Keratinocyte (primary cell): ENCODE results near the gene RBM22.
A peak's percentile ranks its signal among the peaks of the same experiment; 100 is the strongest.

Experiments
- CTCF ChIP-seq, 3 experiments: IDR thresholded peaks in 1 of 3; conservative IDR thresholded peaks in 1 of 3; optimal IDR thresholded peaks in 1 of 3; 2 replicates in 2 of 3; 3 replicates in 1 of 3; pipeline versions ENCODE3 to v1.5.1; 2011; ENCODE audit warnings: low read length in 3 of 3, mild to moderate bottlenecking in 3 of 3, moderate library complexity in 2 of 3, control low read depth in 1 of 3, inconsistent platforms in 1 of 3; ENCODE audit not compliant: insufficient read depth in 2 of 3; ENCODE audit errors: extremely low read depth in 1 of 3
- EZH2 ChIP-seq: IDR thresholded peaks from one replicate; pipeline ENCODE4 v1.6.1; 2012; ENCODE audit warnings: inconsistent platforms, mild to moderate bottlenecking, low read length, moderate library complexity

GRCh38 chr5:150653145-150653761 is 47.6 kb downstream of the RBM22 start:
- TF ChIP-seq CTCF (optimal IDR thresholded peaks at IDR 0.05 in 1 of 3, IDR thresholded peaks at IDR 0.05 in 1 of 3, conservative IDR thresholded peaks at IDR 0.05 in 1 of 3; ENCODE audit: extremely low read depth in 1 of 3, insufficient read depth in 2 of 3, low read length in 3 of 3) (peak in 1 of 3 experiments; percentile 18), EZH2 (no peak)
